ENCODE results near the gene GSDME. TPM values are rescaled to one million over a fixed set of nuclear protein-coding genes. Genes with fewer than 3 reads are reported as not detected.

Gene GSDME
- total RNA-seq, 1 experiment from 2014 or later = 46.1 TPM

- intact Hi-C loops (cut with micrococcal nuclease) = no loop called here
- ChIA-PET CTCF (interaction anchor here (0.7 kb wide), 1 partner anchor 1517 kb away, joined by 3 read pairs; no protein-coding TSS in a partner anchor), POLR2A (interaction anchor here (1.6 kb wide), 1 partner anchor 8 kb away, joined by 9 read pairs; no protein-coding TSS in a partner anchor)
- H3K27ac Mint-ChIP-seq (ENCODE audit: low read depth, unreplicated experiment) = no peak overlapping the region
- BruUV-seq (replicated peaks) = no TSS peak
- TF ChIP-seq CTCF (IDR thresholded peaks at IDR 0.05; ENCODE audit: unreplicated experiment) = no peak
- H3K4me1 Mint-ChIP-seq (ENCODE audit: insufficient read depth, unreplicated experiment) = no peaks in the 10 kb centered on the region
- H3K9me3 Mint-ChIP-seq (ENCODE audit: unreplicated experiment) = no peaks in the 10 kb centered on the region
- H3K36me3 Mint-ChIP-seq (ENCODE audit: insufficient read depth, unreplicated experiment) = no peaks in the 10 kb centered on the region
- no peaks in the 10 kb centered on the region for H3K27me3 Mint-ChIP-seq (ENCODE audit: insufficient read depth, unreplicated experiment)
- H3K4me3 Mint-ChIP-seq (ENCODE audit: unreplicated experiment) = no peak overlapping the region
- no peak for DNase-seq (ENCODE audit: unreplicated experiment)
Measured at GRCh38 chr7:24764011-24764410, 6.7 kb upstream of the GSDME start.

GRCh38 chr7:24763303-24763901, 6.1 kb upstream of the GSDME start:
- intact Hi-C loops (cut with micrococcal nuclease) = no loop called here
- no peaks in the 10 kb centered on the region for H3K9me3 Mint-ChIP-seq (ENCODE audit: unreplicated experiment)
- H3K36me3 Mint-ChIP-seq (ENCODE audit: insufficient read depth, unreplicated experiment) = no peaks in the 10 kb centered on the region
- ChIA-PET POLR2A (no interaction called here), CTCF (interaction anchor here (0.8 kb wide), 1 partner anchor 14 kb away, joined by 3 read pairs; no protein-coding TSS in a partner anchor)
- no peak for TF ChIP-seq CTCF (IDR thresholded peaks at IDR 0.05; ENCODE audit: unreplicated experiment)
- no peaks in the 10 kb centered on the region for H3K27me3 Mint-ChIP-seq (ENCODE audit: insufficient read depth, unreplicated experiment)
- H3K4me3 Mint-ChIP-seq (ENCODE audit: unreplicated experiment) = no peak overlapping the region
- BruUV-seq (replicated peaks) = no TSS peak
- DNase-seq (ENCODE audit: unreplicated experiment) = no peak
- H3K4me1 Mint-ChIP-seq (ENCODE audit: insufficient read depth, unreplicated experiment) = no peaks in the 10 kb centered on the region
- no peak overlapping the region for H3K27ac Mint-ChIP-seq (ENCODE audit: low read depth, unreplicated experiment)

- Mint-ChIP-seq H3K27me3 (ENCODE audit: insufficient read depth, unreplicated experiment) (no peaks in the 10 kb centered on the region), H3K4me1 (ENCODE audit: insufficient read depth, unreplicated experiment) (no peaks in the 10 kb centered on the region), H3K4me3 (ENCODE audit: unreplicated experiment) (no peak overlapping the region), H3K27ac (ENCODE audit: low read depth, unreplicated experiment) (no peak overlapping the region), H3K9me3 (ENCODE audit: unreplicated experiment) (no peaks in the 10 kb centered on the region), H3K36me3 (ENCODE audit: insufficient read depth, unreplicated experiment) (no peaks in the 10 kb centered on the region)
- no peak for TF ChIP-seq CTCF (IDR thresholded peaks at IDR 0.05; ENCODE audit: unreplicated experiment)
- intact Hi-C loops (cut with micrococcal nuclease) = no loop called here
- DNase-seq (ENCODE audit: unreplicated experiment) = no peak
- BruUV-seq (replicated peaks) = no TSS peak
- POLR2A ChIA-PET = no interaction called here
- CTCF ChIA-PET = interaction anchor here (0.8 to 1.4 kb wide), 3 partner anchors 14 to 216 kb away, joined by 3 to 5 read pairs (median 5); no protein-coding TSS in a partner anchor
Measured at GRCh38 chr7:24762771-24763170, 5.5 kb upstream of the GSDME start.

- Mint-ChIP-seq H3K9me3 (ENCODE audit: unreplicated experiment) (no peaks in the 10 kb centered on the region), H3K27ac (ENCODE audit: low read depth, unreplicated experiment) (no peak overlapping the region), H3K4me1 (ENCODE audit: insufficient read depth, unreplicated experiment) (peaks cover 8% of the 10 kb centered on the region), H3K4me3 (ENCODE audit: unreplicated experiment) (no peak overlapping the region), H3K27me3 (ENCODE audit: insufficient read depth, unreplicated experiment) (no peaks in the 10 kb centered on the region), H3K36me3 (ENCODE audit: insufficient read depth, unreplicated experiment) (no peaks in the 10 kb centered on the region)
- TF ChIP-seq CTCF (IDR thresholded peaks at IDR 0.05; ENCODE audit: unreplicated experiment) = no peak
- ChIA-PET CTCF (interaction anchor here (0.6 to 1.3 kb wide), 4 partner anchors 38 to 345 kb away, joined by 3 to 5 read pairs (median 4); no protein-coding TSS in a partner anchor), POLR2A (interaction anchor here (0.6 to 0.9 kb wide), 2 partner anchors 9 to 53 kb away, joined by 3 to 4 read pairs; no protein-coding TSS in a partner anchor)
- no TSS peak for BruUV-seq (replicated peaks)
- no peak for DNase-seq (ENCODE audit: unreplicated experiment)
- intact Hi-C loops (cut with micrococcal nuclease) = no loop called here
Measured at GRCh38 chr7:24760968-24761367, 3.7 kb upstream of the GSDME start.

Measured in MCF 10A (cell line).